Posterior vena cava (tissue), 2 donors: ENCODE results near the gene TRIM51G. TPM values are rescaled to one million over a fixed set of nuclear protein-coding genes. Genes with fewer than 3 reads are reported as not detected.
"Not testable (repeated sequence)": the region's sequence is repeated elsewhere in the genome, so short reads cannot be mapped to it uniquely, and the experiment has no call there.

Source experiments
- DNase-seq: peaks from one replicate; pipeline ENCODE4 v3.0.0-alpha.2; 2020; ENCODE audit warnings: low spot score
- intact Hi-C, 2 donors: fragments of 100-400 bp; cut with DNase I; formaldehyde crosslinking; loops; one replicate each; pipeline versions ENCODE4 v1.14.1 to v1.14.2; 2022 to 2023
- long read RNA-seq, 2 donors: library from polyadenylated mRNA; unstranded; transcript quantifications; one replicate each; pipeline ENCODE4 v2.0.0, GENCODE V29; 2020 to 2021
- total RNA-seq, 2 donors: library from RNA; stranded (reverse); fragmentation: NEBNext Ultra II Directional; extraction: Animal tissue kit (Norgen Biotek cat#: 25700); gene quantifications; one replicate each; pipeline ENCODE4 v1.2.1, GENCODE V29; 2021
- donor health status: DM: yes; HTN: yes; CAD: no.
- donor health status: DM: yes; HTN: yes; CAD: no.

Gene TRIM51G
- total RNA-seq, result not detected
- long read RNA-seq, donor 1, result 0 reads
- long read RNA-seq, donor 2, result 0 reads

- DNase-seq, intact Hi-C loops: not testable (repeated sequence)
Measured at GRCh38 chr11:48983785-48984184, at the start of gene TRIM51G. Gene TRIM51G, minus strand, starts transcription at chr11:48983885. Its CDS starts 2,190 bp downstream, at chr11:48981695.

GRCh38 chr11:49028523-49028922 is 44.8 kb upstream of the TRIM51G start, which contains the start of gene TRIM49B:
Gene TRIM49B, plus strand, starts transcription at chr11:49028823. Its CDS starts 2,777 bp downstream, at chr11:49031600.
- DNase-seq, intact Hi-C loops: not testable (repeated sequence)

GRCh38 chr11:48968592-48968991 is 15.1 kb downstream of the TRIM51G start:
- DNase-seq, intact Hi-C loops: not testable (repeated sequence)

- intact Hi-C loops, DNase-seq: not testable (repeated sequence)
Measured at GRCh38 chr11:48955315-48956049, 28.2 kb downstream of the TRIM51G start.

- intact Hi-C loops, DNase-seq: not testable (repeated sequence)
Measured at GRCh38 chr11:48945796-48946195, 37.9 kb downstream of the TRIM51G start.

Other genes starting within 250 kb of the TRIM51G start
- gene TRIM49B, start 44.9 kb upstream of the TRIM51G start, total RNA-seq, result not detected
- gene TRIM64C, start 75.2 kb upstream of the TRIM51G start, total RNA-seq, result not detected
- 1 to 10 TPM in 1 of 2 donors, under 1 TPM in 1; 0.71 to 2.5 TPM for gene FOLH1, start 224.7 kb upstream of the TRIM51G start, total RNA-seq